K562 (cell line): ENCODE measurements around the gene NXPH4. TPM values are rescaled to one million over a fixed set of nuclear protein-coding genes. Genes with fewer than 3 reads are reported as not detected.

Experiments
- CEBPG ChIP-seq, 3 experiments: fragments of 200-800 bp in 1 of 3; sonication (Bioruptor generic) in 1 of 3; sonication (generic) in 1 of 3; formaldehyde crosslinking in 1 of 3; IDR thresholded peaks in 2 of 3; conservative IDR thresholded peaks in 1 of 3; 2 replicates each; pipeline versions ENCODE4 v1.6.1 to v1.8.0; 2016 to 2022; ENCODE audit warnings: missing compliant biosample characterization in 2 of 3, missing genetic modification characterization in 2 of 3, mild to moderate bottlenecking in 1 of 3, missing genetic modification reagents in 1 of 3
- CHD2 ChIP-seq: IDR thresholded peaks from 2 replicates; pipeline ENCODE4 v1.6.1; 2011; ENCODE audit warnings: low read depth, low read length
- FOSL1 ChIP-seq: fragments of 200-800 bp; sonication (Bioruptor generic); conservative IDR thresholded peaks from 2 replicates; pipeline ENCODE4 v1.6.1; 2016; ENCODE audit warnings: missing genetic modification characterization, missing compliant biosample characterization
- HDAC6 ChIP-seq: IDR thresholded peaks from 2 replicates; pipeline ENCODE4 v1.6.1; 2012; ENCODE audit warnings: low read depth, mild to moderate bottlenecking, control low read depth, inconsistent platforms, low read length, moderate library complexity
- MAX ChIP-seq: sonication (generic); formaldehyde crosslinking; IDR thresholded peaks from 2 replicates; pipeline ENCODE4 v1.9.0; 2022; ENCODE audit warnings: mild to moderate bottlenecking, missing genetic modification reagents
- MAZ ChIP-seq, 2 experiments: fragments of 450-650 bp in 1 of 2; sonication (generic) in 1 of 2; formaldehyde crosslinking; IDR thresholded peaks in 1 of 2; conservative IDR thresholded peaks in 1 of 2; 2 replicates each; pipeline versions ENCODE4 v1.4.0 to v1.5.0; 2020; ENCODE audit warnings: mild to moderate bottlenecking in 1 of 2, missing genetic modification reagents in 1 of 2
- MITF ChIP-seq: IDR thresholded peaks from 2 replicates; pipeline ENCODE4 v1.6.1; 2014; ENCODE audit warnings: antibody characterized with exemption
- MYBL2 ChIP-seq, 2 experiments: fragments of 450-650 bp in 1 of 2; sonication (generic) in 1 of 2; formaldehyde crosslinking in 1 of 2; IDR thresholded peaks; 2 replicates each; pipeline versions ENCODE4 v1.6.1 to v1.8.1; 2017 to 2022; ENCODE audit warnings: borderline replicate concordance in 1 of 2, inconsistent platforms in 1 of 2, low read depth in 1 of 2, mild to moderate bottlenecking in 1 of 2, missing genetic modification reagents in 1 of 2, moderate library complexity in 1 of 2
- MYC ChIP-seq, 2 experiments: fragments of 250-450 bp in 1 of 2; sonication (Bioruptor Pico) in 1 of 2; IDR thresholded peaks; 2 replicates each; pipeline versions ENCODE4 v1.5.1 to v1.6.1; 2012 to 2021; ENCODE audit warnings: low read depth in 2 of 2, borderline replicate concordance in 1 of 2, improper control_type of control experiment in 1 of 2, low read length in 1 of 2, mild to moderate bottlenecking in 1 of 2, moderate library complexity in 1 of 2
- PATZ1 ChIP-seq: fragments of 250-450 bp; sonication (Bioruptor Pico); IDR thresholded peaks from 2 replicates; pipeline ENCODE4 v1.5.0; 2020; ENCODE audit warnings: mild to moderate bottlenecking, borderline replicate concordance
- RCOR1 ChIP-seq, 2 experiments: IDR thresholded peaks; 2 replicates each; pipeline ENCODE4 v1.6.1; 2012; ENCODE audit warnings: low read depth in 2 of 2, low read length in 2 of 2, borderline replicate concordance in 1 of 2, improper control_type of control experiment in 1 of 2
- SMC3 ChIP-seq: conservative IDR thresholded peaks from 2 replicates; pipeline ENCODE4 v1.6.1; 2011; ENCODE audit warnings: low read depth, low read length, improper control_type of control experiment; ENCODE audit not compliant: insufficient read depth
- TSC22D4 ChIP-seq: fragments of 450-650 bp; IDR thresholded peaks from 2 replicates; pipeline ENCODE4 v1.6.1; 2016; ENCODE audit warnings: missing genetic modification characterization, missing biosample characterization, control low read depth
- ZNF263 ChIP-seq: sonication (generic); formaldehyde crosslinking; IDR thresholded peaks from 2 replicates; pipeline ENCODE4 v1.8.0; 2022; ENCODE audit warnings: mild to moderate bottlenecking, missing genetic modification reagents, borderline replicate concordance
- ZNF518B ChIP-seq: fragments of 250-450 bp; sonication (Bioruptor Pico); IDR thresholded peaks from 2 replicates; pipeline ENCODE4 v1.5.0; 2021; ENCODE audit warnings: mild to moderate bottlenecking, moderate library complexity
- ZNF766 ChIP-seq: fragments of 200-800 bp; sonication (Bioruptor generic); conservative IDR thresholded peaks from 2 replicates; pipeline ENCODE4 v1.6.1; 2016; ENCODE audit warnings: missing genetic modification characterization, missing compliant biosample characterization
- polyA plus RNA-seq, 8 experiments: library from polyadenylated mRNA; depleted of rRNA in 4 of 8; stranded (reverse) in 5 of 8; unstranded in 3 of 8; fragments of >200 nt; fragmentation: Nextera tagmentation in 2 of 8; fragmentation: Illumina TruSeq in 1 of 8; extraction: Ambion mirVana in 2 of 8; extraction: Trizol in 1 of 8; gene quantifications; 2 replicates each; pipeline versions ENCODE4 v1.2.1 to v1.2.3, GENCODE V29; 2011 to 2014; ENCODE audit warnings: inconsistent platforms in 1 of 8, missing spikeins in 1 of 8
- total RNA-seq, 7 experiments: library from RNA; depleted of rRNA in 6 of 7; stranded (reverse); fragments of >200 nt in 6 of 7; fragmentation: Illumina TruSeq in 2 of 7; extraction: Trizol in 2 of 7; gene quantifications; 2 replicates each; pipeline versions ENCODE4 v1.2.1 to v1.2.3, GENCODE V29; 2011 to 2021; ENCODE audit warnings: low replicate concordance in 1 of 7

The NXPH4 gene
- total and polyA plus RNA-seq, 9 of the 15 experiments (the other 6 are each of a cell fraction or from before 2014, with no cell fraction given), result 0.49 to 2.7 (median 1.1) TPM; not detected in 4

GRCh38 chr12:57214398-57214781 is 2.2 kb upstream of the NXPH4 start (continued):
- TF ChIP-seq MAZ (CRISPR knock-in tag; conservative IDR thresholded peaks at IDR 0.05 in 1 of 2, IDR thresholded peaks at IDR 0.05 in 1 of 2) (peak in 1 of 2 experiments; percentile 52; a peak in 2 of 4 replicates), MYBL2 (IDR thresholded peaks at IDR 0.05; ENCODE audit: low read depth) (no peak), MYBL2 (CRISPR knock-in tag; IDR thresholded peaks at IDR 0.05; ENCODE audit: borderline replicate concordance) (no peak), CEBPG (CRISPR knock-in tag; IDR thresholded peaks at IDR 0.05) (no peak), CEBPG (tag; conservative IDR thresholded peaks at IDR 0.05 in 1 of 2, IDR thresholded peaks at IDR 0.05 in 1 of 2) (no peak), ZNF263 (peak; percentile 55; the same call in 1 of the 2 replicates), HDAC6 (no peak), PATZ1 (no peak), MAX (no peak; the same call in 1 of the 2 replicates), MYC (IDR thresholded peaks at IDR 0.05; ENCODE audit: low read depth, low read length) (0 out of 2 replicates have a peak, but pooled peaks have one; percentile 28), MYC (CRISPR knock-in tag; IDR thresholded peaks at IDR 0.05; ENCODE audit: borderline replicate concordance, low read depth) (no peak), CHD2 (no peak), ZNF518B (CRISPR knock-in tag) (no peak), MITF (no peak), RCOR1 (IDR thresholded peaks at IDR 0.05; ENCODE audit: borderline replicate concordance in 1 of 2, low read depth in 2 of 2, low read length in 2 of 2) (peak in 1 of 2 experiments; percentile 44; a peak in 1 of 4 replicates), TSC22D4 (no peak), FOSL1 (no peak), ZNF766 (CRISPR knock-in tag) (no peak), SMC3 (peak; percentile 82)
